ENCODE results near the gene PDS5B.

DNA sequence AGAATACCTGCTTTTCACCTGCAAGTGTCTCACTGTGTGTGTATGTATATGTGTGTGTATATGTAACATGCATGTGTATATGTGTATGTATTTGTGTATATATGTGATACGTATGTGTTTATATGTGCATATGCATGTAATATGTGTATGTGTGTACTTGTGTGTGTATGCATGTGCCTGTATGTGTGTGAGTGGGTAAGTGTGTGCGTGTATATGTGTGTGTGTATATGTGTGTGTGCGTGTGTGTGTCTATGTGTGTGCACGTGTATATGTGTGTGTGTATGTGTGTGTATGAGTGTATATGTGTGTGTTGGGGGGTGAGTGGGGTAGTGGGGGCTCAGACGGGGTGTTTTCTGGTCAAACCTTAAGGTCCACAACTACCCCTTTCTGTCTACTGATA lies 237.3 kb downstream of the PDS5B start:
- TF ChIP-seq, protein P1, sequence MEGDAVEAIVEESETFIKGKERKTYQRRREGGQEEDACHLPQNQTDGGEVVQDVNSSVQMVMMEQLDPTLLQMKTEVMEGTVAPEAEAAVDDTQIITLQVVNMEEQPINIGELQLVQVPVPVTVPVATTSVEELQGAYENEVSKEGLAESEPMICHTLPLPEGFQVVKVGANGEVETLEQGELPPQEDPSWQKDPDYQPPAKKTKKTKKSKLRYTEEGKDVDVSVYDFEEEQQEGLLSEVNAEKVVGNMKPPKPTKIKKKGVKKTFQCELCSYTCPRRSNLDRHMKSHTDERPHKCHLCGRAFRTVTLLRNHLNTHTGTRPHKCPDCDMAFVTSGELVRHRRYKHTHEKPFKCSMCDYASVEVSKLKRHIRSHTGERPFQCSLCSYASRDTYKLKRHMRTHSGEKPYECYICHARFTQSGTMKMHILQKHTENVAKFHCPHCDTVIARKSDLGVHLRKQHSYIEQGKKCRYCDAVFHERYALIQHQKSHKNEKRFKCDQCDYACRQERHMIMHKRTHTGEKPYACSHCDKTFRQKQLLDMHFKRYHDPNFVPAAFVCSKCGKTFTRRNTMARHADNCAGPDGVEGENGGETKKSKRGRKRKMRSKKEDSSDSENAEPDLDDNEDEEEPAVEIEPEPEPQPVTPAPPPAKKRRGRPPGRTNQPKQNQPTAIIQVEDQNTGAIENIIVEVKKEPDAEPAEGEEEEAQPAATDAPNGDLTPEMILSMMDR (IDR thresholded peaks at IDR 0.05; ENCODE audit: insufficient read depth, low read length, poor library complexity, severe bottlenecking): no peak
- TF ChIP-seq EZH2phosphoT487 (conservative IDR thresholded peaks at IDR 0.05; ENCODE audit: low read length): no peak

All from SU-DHL-6 (cell line).